Stimulated activated CD4-positive, alpha-beta T cell treated with anti-CD3 and anti-CD28 coated beads, Interleukin-4, amount 100 ng/mL, for 1 hour (primary cell): ENCODE data around the gene HOTAIR.

Experiments used
- DNase-seq: peaks from one replicate; pipeline ENCODE4 v3.0.0-alpha.2; 2020

The HOTAIR gene

GRCh38 chr12:53998110-53998899 lies 23.6 kb upstream of the HOTAIR start:
- DNase-seq = no peak

GRCh38 chr12:53997204-53998109 lies 22.7 kb upstream of the HOTAIR start:
- no peak for DNase-seq

- no peak for DNase-seq
Observed at GRCh38 chr12:53996240-53997203, 21.8 kb upstream of the HOTAIR start.

GRCh38 chr12:53995378-53996239 lies 20.9 kb upstream of the HOTAIR start:
- no peak for DNase-seq

DNA sequence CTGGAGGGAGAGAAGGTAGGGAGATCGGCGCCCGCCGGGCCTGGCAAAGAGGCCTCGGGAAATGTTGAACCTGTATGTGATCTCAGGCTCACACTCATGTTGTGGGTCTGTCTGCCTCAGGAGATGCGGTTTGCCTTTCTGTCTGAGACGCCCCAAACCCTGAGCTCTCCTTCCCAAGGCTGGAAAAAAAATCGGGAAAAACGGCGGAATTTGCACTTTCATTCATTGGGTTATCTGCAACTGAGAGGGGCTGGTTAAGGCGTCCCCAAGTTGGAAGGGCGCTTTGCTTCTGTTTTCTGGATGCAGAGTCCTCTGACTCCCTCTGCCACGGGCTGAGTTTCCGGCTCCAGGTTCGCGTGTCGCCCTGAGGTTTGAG lies 20.2 kb upstream of the HOTAIR start:
- DNase-seq = no peak

DNA sequence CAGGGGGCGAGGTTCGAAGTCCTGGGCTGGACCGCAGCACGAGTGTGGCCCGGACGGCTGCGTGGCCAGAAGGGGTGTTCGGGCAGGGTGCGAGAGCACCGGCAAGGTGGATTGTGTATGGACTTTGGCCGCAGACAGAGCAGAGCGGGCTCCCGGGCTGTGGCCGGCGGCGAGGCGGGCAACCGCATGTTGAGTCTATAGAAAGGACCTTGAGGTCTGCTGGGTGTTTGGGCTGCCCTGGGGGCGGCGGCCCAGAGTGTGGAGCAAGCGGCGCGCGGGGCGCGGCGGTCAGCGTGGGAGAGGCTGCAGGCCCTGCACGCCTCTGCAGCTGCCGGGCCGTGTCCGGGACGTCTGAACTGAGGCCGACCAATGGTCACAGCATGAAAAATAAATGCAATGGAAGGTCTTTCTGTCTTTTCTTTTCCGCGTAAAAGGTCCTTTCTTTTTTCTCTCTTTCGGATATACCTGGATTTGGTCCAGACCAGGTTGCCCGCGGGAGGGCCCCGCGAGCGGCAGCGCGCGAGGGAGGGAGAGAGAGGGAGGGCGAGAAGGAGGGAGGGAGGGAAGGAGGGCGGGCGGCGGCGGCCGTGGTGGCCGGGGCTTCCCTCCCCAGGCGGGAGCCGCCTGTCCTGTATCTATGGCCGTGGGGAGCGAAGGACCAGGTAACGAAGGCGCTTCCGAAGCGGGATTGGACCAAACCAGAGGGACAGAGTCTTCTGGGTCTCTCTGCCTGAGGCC lies 19.7 kb upstream of the HOTAIR start:
- DNase-seq = no peak

GRCh38 chr12:53994009-53994263 lies 19.2 kb upstream of the HOTAIR start:
- DNase-seq = no peak

DNA sequence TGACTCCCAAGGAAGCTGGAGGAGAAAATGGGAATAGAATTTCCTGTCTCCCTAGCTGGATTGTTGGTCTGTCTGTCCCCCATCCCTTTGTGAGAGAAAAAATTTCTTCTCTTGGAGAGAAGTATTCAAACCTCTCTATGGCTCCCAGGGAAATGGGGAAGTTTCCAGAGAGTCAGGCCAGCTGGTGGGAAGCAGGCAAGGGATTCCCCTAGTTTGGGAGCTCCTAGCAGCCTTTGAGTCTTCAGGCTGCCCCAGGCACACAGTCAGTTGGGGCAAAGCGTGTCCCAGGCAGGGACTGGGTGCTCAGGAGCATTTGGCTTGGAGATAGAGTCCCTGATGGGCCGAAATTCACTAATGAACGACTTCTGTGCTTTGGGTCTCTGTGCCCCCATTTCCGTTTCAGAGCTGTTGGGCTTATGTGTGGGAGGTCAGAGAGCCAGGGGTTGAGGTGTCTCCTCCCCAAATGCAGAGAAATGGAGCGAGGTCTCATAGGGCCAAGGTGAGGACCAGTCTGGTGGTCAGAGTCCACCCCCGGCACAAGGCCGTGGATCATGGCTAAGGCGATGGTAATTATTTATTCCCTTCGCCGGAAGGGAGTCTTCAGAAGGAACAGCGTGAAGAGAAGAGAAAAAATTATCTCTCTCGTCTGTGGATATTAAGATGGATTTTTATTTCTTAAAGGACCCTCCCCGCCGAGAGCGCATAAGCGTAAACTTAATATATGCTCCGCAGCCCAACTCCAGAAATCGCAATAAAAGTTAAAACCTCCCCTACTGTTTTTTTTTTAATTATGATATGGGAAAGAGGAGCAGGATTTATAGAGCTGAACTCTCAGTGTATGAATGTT lies 18.6 kb upstream of the HOTAIR start:
- DNase-seq = no peak

DNA sequence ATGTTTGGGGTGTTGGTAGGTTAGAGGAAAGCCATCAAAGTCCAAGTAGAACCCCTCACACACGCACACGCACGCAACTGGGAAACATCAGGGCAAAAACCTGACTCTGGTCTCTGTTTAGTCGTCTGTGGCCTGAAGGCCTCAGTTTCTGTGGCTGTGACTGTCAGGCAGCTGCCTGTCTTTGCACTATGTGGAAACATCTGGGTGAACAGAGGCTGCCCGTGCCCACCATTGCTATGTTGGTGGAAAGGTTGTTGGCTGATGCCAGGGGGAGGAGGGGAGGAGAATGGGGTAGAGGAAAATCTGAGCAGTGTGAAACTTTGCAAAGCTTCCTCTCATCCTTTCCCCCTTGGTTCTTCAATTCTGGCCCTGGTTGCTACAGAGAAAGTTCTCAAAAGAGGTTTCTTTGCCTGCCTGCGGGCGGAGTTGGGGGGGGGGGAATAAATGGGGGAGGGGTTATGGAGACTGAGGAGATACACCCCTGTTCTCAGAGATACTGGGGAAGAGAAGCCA lies 17.7 kb upstream of the HOTAIR start:
- DNase-seq = no peak

DNA sequence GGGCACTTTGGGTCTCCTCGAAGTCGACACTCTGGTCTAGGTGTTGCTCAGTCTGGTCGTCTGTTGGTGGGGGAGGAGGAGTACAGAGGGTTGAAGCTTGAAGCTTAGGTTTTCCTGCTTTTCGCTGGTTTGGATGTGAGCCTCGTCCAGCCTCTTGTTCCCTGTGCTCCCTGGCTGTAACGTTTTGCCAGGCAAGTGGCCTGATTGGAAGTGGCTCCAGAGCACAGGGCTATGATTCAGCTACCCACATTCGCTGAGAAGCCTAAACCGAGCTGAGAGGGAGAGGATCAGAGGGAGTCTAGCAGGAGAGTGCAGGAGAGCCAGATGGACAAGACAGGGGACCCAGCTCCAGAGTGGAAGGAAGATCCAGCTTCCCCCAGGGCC lies 16.3 kb upstream of the HOTAIR start:
- DNase-seq = no peak

DNA sequence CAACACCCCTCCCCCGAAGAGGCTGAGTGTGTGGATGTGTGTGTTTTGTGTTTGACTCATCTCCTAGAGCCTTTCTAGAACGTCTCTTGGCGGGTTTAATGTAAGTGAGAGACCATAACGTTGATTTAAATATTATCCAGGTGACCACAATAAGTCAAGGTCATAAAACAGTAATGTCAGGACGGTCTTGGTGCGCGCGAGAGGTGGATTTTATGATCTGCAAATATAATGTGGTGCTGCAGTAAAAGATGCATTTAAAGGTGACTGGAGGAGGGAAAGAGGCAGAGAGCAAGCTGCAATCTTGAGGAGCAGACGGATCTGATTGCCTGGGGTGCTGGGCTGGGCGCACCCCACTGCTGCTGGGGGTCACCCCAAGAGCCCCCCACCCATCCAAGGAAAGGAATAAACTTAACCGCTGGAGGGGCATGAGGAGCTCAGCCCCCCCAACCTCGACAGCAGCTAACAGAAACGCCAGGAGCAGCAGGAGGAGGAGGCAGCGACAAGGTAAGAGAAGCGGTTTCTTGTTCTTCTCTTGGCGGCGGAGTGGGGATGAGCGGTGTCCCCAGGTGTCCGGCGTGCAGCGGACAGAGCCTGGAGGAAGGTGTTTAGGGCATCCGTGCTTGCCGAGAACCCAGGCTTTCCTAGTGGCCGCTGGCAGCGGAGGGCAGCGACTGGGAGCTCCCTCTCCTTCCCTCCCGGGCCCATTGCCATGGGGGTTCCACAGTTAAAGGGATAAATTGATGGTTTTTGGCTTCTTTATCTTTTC lies 15.7 kb upstream of the HOTAIR start:
- DNase-seq = no peak

DNA sequence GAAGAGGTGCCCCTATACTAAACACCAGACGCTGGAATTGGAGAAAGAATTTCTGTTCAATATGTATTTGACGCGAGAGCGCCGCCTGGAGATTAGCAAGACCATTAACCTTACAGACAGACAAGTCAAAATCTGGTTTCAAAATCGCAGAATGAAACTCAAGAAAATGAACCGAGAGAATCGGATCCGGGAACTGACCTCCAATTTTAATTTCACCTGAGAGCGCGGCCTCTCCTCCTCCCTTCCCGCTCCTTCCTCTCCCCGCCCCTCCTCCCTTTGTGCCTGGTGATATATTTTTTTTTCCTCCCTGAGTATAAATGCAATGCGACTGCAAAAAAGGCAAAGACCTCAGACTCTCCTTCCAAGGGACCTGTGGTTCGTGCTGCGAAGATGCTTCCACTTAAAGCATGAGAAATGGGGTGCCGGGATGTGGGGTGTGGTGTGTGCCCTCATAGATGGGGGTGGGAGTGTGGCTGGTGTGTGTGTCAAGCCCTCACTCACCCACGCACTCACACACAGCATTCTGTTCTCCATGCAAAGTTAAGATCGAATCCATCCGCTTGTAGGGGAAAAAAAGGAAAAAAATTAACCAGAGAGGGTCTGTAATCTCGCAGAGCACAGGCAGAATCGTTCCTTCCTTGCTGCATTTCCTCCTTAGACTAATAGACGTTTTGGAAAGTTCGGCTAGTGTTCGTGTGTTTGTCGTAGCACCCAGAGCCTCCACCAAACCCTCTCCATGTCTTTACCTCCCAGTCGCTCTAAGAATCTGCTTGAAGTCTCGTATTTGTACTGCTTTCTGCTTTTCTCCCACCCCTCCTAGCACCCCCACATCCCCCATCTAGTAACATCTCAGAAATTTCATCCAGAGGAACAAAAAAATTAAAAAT lies 14.7 kb upstream of the HOTAIR start:
- peak; percentile 39 for DNase-seq

- no peak for DNase-seq
Observed at GRCh38 chr12:53988541-53989226, 13.9 kb upstream of the HOTAIR start.

- DNase-seq = no peak
Observed at GRCh38 chr12:53987787-53988230, 13.1 kb upstream of the HOTAIR start.

- DNase-seq = no peak
Observed at GRCh38 chr12:53986686-53987483, 12.1 kb upstream of the HOTAIR start.

GRCh38 chr12:53985994-53986685 lies 11.4 kb upstream of the HOTAIR start:
- DNase-seq = no peak
